HEK293 (cell line): ENCODE measurements around the gene HPCA.
A peak's percentile ranks its signal among the peaks of the same experiment; 100 is the strongest.

ENCODE experiments used
- EGR2 ChIP-seq: fragments of 450-650 bp; formaldehyde crosslinking; IDR thresholded peaks from 2 replicates; pipeline ENCODE4 v1.5.1; 2016; ENCODE audit warnings: low read depth, missing biosample characterization, missing genetic modification characterization
- KLF7 ChIP-seq: fragments of 450-650 bp; formaldehyde crosslinking; IDR thresholded peaks from 2 replicates; pipeline ENCODE4 v1.5.1; 2016; ENCODE audit warnings: missing biosample characterization, missing genetic modification characterization, borderline replicate concordance
- SCRT1 ChIP-seq: fragments of 450-650 bp; formaldehyde crosslinking; IDR thresholded peaks from 2 replicates; pipeline ENCODE4 v1.5.1; 2016; ENCODE audit warnings: missing biosample characterization, missing genetic modification characterization, borderline replicate concordance
- ZNF114 ChIP-seq: fragments of 450-650 bp; formaldehyde crosslinking; IDR thresholded peaks from 2 replicates; pipeline ENCODE4 v1.5.0; 2017; ENCODE audit warnings: missing biosample characterization, missing genetic modification characterization
- ZNF157 ChIP-seq: fragments of 450-650 bp; formaldehyde crosslinking; IDR thresholded peaks from 2 replicates; pipeline ENCODE4 v1.5.1; 2016; ENCODE audit warnings: missing biosample characterization, missing genetic modification characterization
- ZNF19 ChIP-seq: fragments of 450-650 bp; formaldehyde crosslinking; IDR thresholded peaks from 2 replicates; pipeline ENCODE4; 2016; ENCODE audit warnings: missing biosample characterization, missing genetic modification characterization, low read depth
- ZNF341 ChIP-seq: fragments of 450-650 bp; formaldehyde crosslinking; IDR thresholded peaks from 2 replicates; pipeline ENCODE4; 2016; ENCODE audit warnings: low read depth, missing biosample characterization, missing genetic modification characterization
- ZNF571 ChIP-seq: fragments of 450-650 bp; formaldehyde crosslinking; IDR thresholded peaks from 2 replicates; pipeline ENCODE4 v1.5.0; 2017; ENCODE audit warnings: missing biosample characterization, missing genetic modification characterization
- ZNF585B ChIP-seq: fragments of 450-650 bp; formaldehyde crosslinking; IDR thresholded peaks from 2 replicates; pipeline ENCODE4 v1.5.1; 2016; ENCODE audit warnings: missing biosample characterization, missing genetic modification characterization
- ZNF624 ChIP-seq: fragments of 450-650 bp; formaldehyde crosslinking; IDR thresholded peaks from 2 replicates; pipeline ENCODE4 v1.5.1; 2017; ENCODE audit warnings: missing biosample characterization, missing genetic modification characterization
- ZNF626 ChIP-seq: fragments of 450-650 bp; sonication (Bioruptor Pico); formaldehyde crosslinking; IDR thresholded peaks from 2 replicates; pipeline ENCODE4 v1.5.1; 2018; ENCODE audit warnings: missing biosample characterization, missing genetic modification characterization, inconsistent platforms
- ZNF677 ChIP-seq: fragments of 450-650 bp; IDR thresholded peaks from 2 replicates; pipeline ENCODE4 v1.5.0; 2018; ENCODE audit warnings: missing biosample characterization, mild to moderate bottlenecking, missing genetic modification characterization, moderate library complexity
- ZNF830 ChIP-seq: fragments of 450-650 bp; IDR thresholded peaks from 2 replicates; pipeline ENCODE4 v1.5.0; 2018; ENCODE audit warnings: missing biosample characterization, missing genetic modification characterization, low read depth, mild to moderate bottlenecking, moderate library complexity
- TF ChIP-seq, protein P1 (sequence below): fragments of 450-650 bp; formaldehyde crosslinking; IDR thresholded peaks from 2 replicates; pipeline ENCODE4 v1.5.1; 2016; ENCODE audit warnings: missing biosample characterization, missing genetic modification characterization
- TF ChIP-seq, protein P2 (sequence below): fragments of 450-650 bp; formaldehyde crosslinking; IDR thresholded peaks from 2 replicates; pipeline ENCODE4 v1.5.1; 2016; ENCODE audit warnings: missing biosample characterization, missing genetic modification characterization
- TF ChIP-seq, protein P3 (sequence below): fragments of 450-650 bp; formaldehyde crosslinking; IDR thresholded peaks from 2 replicates; pipeline ENCODE4 v1.5.0; 2017; ENCODE audit warnings: missing biosample characterization, missing genetic modification characterization, borderline replicate concordance
- TF ChIP-seq, protein P4 (sequence below): fragments of 450-650 bp; formaldehyde crosslinking; IDR thresholded peaks from 2 replicates; pipeline ENCODE4 v1.5.1; 2016; ENCODE audit warnings: missing biosample characterization, missing genetic modification characterization
- TF ChIP-seq, protein P5 (sequence below): fragments of 450-650 bp; formaldehyde crosslinking; conservative IDR thresholded peaks from 2 replicates; pipeline ENCODE4 v1.5.1; 2016; ENCODE audit warnings: low read depth, missing biosample characterization, missing genetic modification characterization

Gene HPCA

DNA sequence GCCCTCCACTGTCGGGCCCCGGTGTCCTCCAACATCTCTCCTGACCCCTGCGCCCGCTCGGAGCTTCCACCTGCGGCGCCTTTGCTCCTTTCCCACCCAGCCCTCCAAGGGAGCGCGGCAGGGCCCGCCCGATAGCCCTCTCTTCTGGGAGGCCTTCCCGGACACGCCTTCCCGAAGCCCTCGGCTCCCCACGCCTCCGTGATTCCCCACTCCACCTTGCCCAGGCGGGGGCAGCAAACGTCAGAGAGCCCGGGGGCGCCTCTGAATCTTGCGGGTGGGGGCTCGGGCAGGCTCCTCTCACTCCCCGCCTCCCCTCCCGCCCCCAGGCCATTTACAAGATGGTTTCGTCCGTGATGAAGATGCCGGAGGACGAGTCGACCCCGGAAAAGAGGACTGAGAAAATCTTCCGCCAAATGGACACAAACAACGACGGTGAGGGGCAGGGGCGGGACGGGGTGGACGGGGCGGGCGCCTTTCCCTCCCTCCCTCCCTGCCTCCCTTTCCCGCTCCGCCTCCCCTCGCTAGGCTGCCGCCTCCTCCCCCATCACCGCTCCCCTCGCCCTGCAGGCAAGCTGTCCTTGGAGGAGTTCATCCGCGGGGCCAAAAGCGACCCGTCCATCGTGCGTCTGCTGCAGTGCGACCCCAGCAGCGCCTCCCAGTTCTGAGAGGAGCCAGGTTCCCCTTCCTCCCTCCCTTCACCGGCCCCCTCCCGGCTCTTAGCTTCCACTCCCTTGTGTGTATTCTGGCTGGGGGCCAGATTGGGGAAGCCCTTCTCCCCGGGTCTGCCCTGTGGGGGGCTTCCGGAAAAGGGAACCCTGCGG, 7.1 kb downstream of the HPCA start (continued):
- TF ChIP-seq ZNF19 (tag by site-specific recombination) (no peak), EGR2 (tag by site-specific recombination) (peak; percentile 72), ZNF114 (no peak), ZNF830 (tag by site-specific recombination) (no peak), ZNF571 (tag by site-specific recombination) (no peak), ZNF624 (tag by site-specific recombination) (no peak), ZNF626 (tag by site-specific recombination) (no peak), ZNF585B (tag by site-specific recombination) (no peak), ZNF341 (tag by site-specific recombination) (peak; percentile 72), KLF7 (tag by site-specific recombination) (no peak), SCRT1 (no peak), ZNF157 (tag by site-specific recombination) (no peak), ZNF677 (tag by site-specific recombination) (no peak)
- TF ChIP-seq, protein P1, sequence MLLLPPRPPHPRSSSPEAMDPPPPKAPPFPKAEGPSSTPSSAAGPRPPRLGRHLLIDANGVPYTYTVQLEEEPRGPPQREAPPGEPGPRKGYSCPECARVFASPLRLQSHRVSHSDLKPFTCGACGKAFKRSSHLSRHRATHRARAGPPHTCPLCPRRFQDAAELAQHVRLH: no peak
- TF ChIP-seq, protein P2, sequence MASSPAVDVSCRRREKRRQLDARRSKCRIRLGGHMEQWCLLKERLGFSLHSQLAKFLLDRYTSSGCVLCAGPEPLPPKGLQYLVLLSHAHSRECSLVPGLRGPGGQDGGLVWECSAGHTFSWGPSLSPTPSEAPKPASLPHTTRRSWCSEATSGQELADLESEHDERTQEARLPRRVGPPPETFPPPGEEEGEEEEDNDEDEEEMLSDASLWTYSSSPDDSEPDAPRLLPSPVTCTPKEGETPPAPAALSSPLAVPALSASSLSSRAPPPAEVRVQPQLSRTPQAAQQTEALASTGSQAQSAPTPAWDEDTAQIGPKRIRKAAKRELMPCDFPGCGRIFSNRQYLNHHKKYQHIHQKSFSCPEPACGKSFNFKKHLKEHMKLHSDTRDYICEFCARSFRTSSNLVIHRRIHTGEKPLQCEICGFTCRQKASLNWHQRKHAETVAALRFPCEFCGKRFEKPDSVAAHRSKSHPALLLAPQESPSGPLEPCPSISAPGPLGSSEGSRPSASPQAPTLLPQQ: 0 out of 2 replicates have a peak, but pooled peaks have one; percentile 39
- TF ChIP-seq, protein P3, sequence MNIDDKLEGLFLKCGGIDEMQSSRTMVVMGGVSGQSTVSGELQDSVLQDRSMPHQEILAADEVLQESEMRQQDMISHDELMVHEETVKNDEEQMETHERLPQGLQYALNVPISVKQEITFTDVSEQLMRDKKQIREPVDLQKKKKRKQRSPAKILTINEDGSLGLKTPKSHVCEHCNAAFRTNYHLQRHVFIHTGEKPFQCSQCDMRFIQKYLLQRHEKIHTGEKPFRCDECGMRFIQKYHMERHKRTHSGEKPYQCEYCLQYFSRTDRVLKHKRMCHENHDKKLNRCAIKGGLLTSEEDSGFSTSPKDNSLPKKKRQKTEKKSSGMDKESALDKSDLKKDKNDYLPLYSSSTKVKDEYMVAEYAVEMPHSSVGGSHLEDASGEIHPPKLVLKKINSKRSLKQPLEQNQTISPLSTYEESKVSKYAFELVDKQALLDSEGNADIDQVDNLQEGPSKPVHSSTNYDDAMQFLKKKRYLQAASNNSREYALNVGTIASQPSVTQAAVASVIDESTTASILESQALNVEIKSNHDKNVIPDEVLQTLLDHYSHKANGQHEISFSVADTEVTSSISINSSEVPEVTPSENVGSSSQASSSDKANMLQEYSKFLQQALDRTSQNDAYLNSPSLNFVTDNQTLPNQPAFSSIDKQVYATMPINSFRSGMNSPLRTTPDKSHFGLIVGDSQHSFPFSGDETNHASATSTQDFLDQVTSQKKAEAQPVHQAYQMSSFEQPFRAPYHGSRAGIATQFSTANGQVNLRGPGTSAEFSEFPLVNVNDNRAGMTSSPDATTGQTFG (tag by site-specific recombination): no peak
- TF ChIP-seq, protein P4, sequence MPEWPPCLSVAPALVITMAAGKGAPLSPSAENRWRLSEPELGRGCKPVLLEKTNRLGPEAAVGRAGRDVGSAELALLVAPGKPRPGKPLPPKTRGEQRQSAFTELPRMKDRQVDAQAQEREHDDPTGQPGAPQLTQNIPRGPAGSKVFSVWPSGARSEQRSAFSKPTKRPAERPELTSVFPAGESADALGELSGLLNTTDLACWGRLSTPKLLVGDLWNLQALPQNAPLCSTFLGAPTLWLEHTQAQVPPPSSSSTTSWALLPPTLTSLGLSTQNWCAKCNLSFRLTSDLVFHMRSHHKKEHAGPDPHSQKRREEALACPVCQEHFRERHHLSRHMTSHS: no peak
- TF ChIP-seq, protein P5, sequence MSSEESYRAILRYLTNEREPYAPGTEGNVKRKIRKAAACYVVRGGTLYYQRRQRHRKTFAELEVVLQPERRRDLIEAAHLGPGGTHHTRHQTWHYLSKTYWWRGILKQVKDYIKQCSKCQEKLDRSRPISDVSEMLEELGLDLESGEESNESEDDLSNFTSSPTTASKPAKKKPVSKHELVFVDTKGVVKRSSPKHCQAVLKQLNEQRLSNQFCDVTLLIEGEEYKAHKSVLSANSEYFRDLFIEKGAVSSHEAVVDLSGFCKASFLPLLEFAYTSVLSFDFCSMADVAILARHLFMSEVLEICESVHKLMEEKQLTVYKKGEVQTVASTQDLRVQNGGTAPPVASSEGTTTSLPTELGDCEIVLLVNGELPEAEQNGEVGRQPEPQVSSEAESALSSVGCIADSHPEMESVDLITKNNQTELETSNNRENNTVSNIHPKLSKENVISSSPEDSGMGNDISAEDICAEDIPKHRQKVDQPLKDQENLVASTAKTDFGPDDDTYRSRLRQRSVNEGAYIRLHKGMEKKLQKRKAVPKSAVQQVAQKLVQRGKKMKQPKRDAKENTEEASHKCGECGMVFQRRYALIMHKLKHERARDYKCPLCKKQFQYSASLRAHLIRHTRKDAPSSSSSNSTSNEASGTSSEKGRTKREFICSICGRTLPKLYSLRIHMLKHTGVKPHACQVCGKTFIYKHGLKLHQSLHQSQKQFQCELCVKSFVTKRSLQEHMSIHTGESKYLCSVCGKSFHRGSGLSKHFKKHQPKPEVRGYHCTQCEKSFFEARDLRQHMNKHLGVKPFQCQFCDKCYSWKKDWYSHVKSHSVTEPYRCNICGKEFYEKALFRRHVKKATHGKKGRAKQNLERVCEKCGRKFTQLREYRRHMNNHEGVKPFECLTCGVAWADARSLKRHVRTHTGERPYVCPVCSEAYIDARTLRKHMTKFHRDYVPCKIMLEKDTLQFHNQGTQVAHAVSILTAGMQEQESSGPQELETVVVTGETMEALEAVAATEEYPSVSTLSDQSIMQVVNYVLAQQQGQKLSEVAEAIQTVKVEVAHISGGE (tag by site-specific recombination): no peak
